HL-60 (cell line): Measurements from ENCODE around the gene KCNMA1.

ENCODE experiments used
- DNase-seq, 2 experiments: peaks; one replicate each; pipeline ENCODE4 v3.0.0-alpha.2; 2010 to 2020; ENCODE audit warnings: low read depth in 1 of 2, low spot score in 1 of 2
- H3K27ac ChIP-seq: fragments of 250-450 bp; sonication (Bioruptor Pico); replicated peaks from 2 replicates; pipeline ENCODE4 v1.5.1; 2020; ENCODE audit warnings: mild to moderate bottlenecking, moderate library complexity
- H3K27me3 ChIP-seq: fragments of 250-450 bp; sonication (Bioruptor Pico); 2 replicates; pipeline ENCODE4 v1.5.1; 2021; ENCODE audit warnings: mild to moderate bottlenecking, moderate library complexity; ENCODE audit not compliant: insufficient read depth, poor library complexity, severe bottlenecking
- H3K4me3 ChIP-seq: replicated peaks from 2 replicates; pipeline ENCODE4 v1.5.1; 2011; ENCODE audit warnings: mild to moderate bottlenecking, control low read depth, low read length; ENCODE audit not compliant: insufficient read depth
- CTCF ChIP-seq: IDR thresholded peaks from one replicate; pipeline ENCODE4 v1.5.1; 2011; ENCODE audit warnings: low read length, control low read depth, inconsistent platforms; ENCODE audit not compliant: insufficient read depth
- GABPA ChIP-seq: IDR thresholded peaks from 2 replicates; pipeline ENCODE4 v1.6.1; 2012; ENCODE audit warnings: low read depth
- POLR2AphosphoS5 ChIP-seq: IDR thresholded peaks from 2 replicates; pipeline ENCODE4 v1.6.1; 2012; ENCODE audit warnings: low read depth
- REST ChIP-seq: IDR thresholded peaks from 2 replicates; pipeline ENCODE4 v1.6.1; 2012; ENCODE audit warnings: low read depth; ENCODE audit not compliant: insufficient replicate concordance
- SPI1 ChIP-seq: IDR thresholded peaks from 2 replicates; pipeline ENCODE4 v1.6.1; 2012; ENCODE audit warnings: low read depth, mild to moderate bottlenecking, borderline replicate concordance

KCNMA1 gene

GRCh38 chr10:76970711-76971519, 666.7 kb downstream of the KCNMA1 start:
- no peak for TF ChIP-seq CTCF
- Histone ChIP-seq H3K4me3 (no peak overlapping the region), H3K27me3 (no peaks in the 10 kb centered on the region), H3K27ac (no peak overlapping the region)
- no peak for DNase-seq

GRCh38 chr10:76969366-76969948, 668.2 kb downstream of the KCNMA1 start:
- Histone ChIP-seq H3K4me3 (no peak overlapping the region), H3K27ac (no peak overlapping the region), H3K27me3 (no peaks in the 10 kb centered on the region)
- TF ChIP-seq SPI1 (no peak), REST (no peak), CTCF (no peak), GABPA (no peak), POLR2AphosphoS5 (no peak)
- no peak for DNase-seq

- H3K27ac ChIP-seq: no peak overlapping the region
- H3K27me3 ChIP-seq: no peaks in the 10 kb centered on the region
- no peak overlapping the region for H3K4me3 ChIP-seq
These were observed 669.1 kb downstream of the KCNMA1 start for GRCh38 chr10:76968483-76968882.

More at GRCh38 chr10:76968483-76968882, 669.1 kb downstream of the KCNMA1 start:
- DNase-seq: no peak
- TF ChIP-seq REST: no peak
- no peak for TF ChIP-seq GABPA
- no peak for TF ChIP-seq SPI1
- TF ChIP-seq POLR2AphosphoS5: no peak
- TF ChIP-seq CTCF: no peak
